CD4-positive, alpha-beta T cell (primary cell): Measurements from ENCODE around the gene YEATS2. TPM values are rescaled to one million over a fixed set of nuclear protein-coding genes. Genes with fewer than 3 reads are reported as not detected.

Source experiments
- ATAC-seq: fragments of 200-7000 bp; cut with Tn5 transposase; one replicate; pipeline ENCODE4 v1.10.0; 2022; ENCODE audit warnings: mild to moderate bottlenecking; ENCODE audit not compliant: poor library complexity
- CTCF ChIA-PET: fragments of 350-600 bp; sonication (Branson Sonifier 250); formaldehyde crosslinking; loops from one replicate; lab custom pipeline; 2021; ENCODE audit warnings: antibody characterized with exemption, inconsistent platforms; lab: Charles Lee
- POLR2A ChIA-PET: fragments of 350-600 bp; sonication (Branson Sonifier 250); formaldehyde crosslinking; loops from one replicate; lab custom pipeline; 2021; ENCODE audit warnings: antibody characterized with exemption, inconsistent platforms; lab: Charles Lee
- DNase-seq, 14 experiments: peaks; one replicate each; pipeline ENCODE4 v3.0.0-alpha.2; 2013 to 2020; ENCODE audit warnings: mixed read lengths in 2 of 14
- H3K27ac ChIP-seq, 2 donors: one replicate each; pipeline versions ENCODE4 v1.5.1 to v1.7.0; 2013; ENCODE audit warnings: low read length in 2 of 2, low read depth in 1 of 2, mild to moderate bottlenecking in 1 of 2
- H3K27me3 ChIP-seq, 2 experiments: 1 replicate in 1 of 2; 2 replicates in 1 of 2; pipeline versions ENCODE4 v1.6.1 to v1.7.0; 2013; ENCODE audit warnings: low read length in 2 of 2, control low read depth in 1 of 2, mild to moderate bottlenecking in 1 of 2, moderate library complexity in 1 of 2; ENCODE audit not compliant: insufficient read depth in 2 of 2, control insufficient read depth in 1 of 2
- H3K36me3 ChIP-seq: one replicate; pipeline ENCODE4 v1.6.1; 2013; ENCODE audit warnings: low read length, control low read depth; ENCODE audit not compliant: insufficient read depth
- H3K4me1 ChIP-seq: one replicate; pipeline ENCODE4 v1.6.1; 2013; ENCODE audit warnings: low read length, control low read depth; ENCODE audit not compliant: insufficient read depth
- H3K4me3 ChIP-seq: one replicate; pipeline ENCODE4 v1.5.1; 2013; ENCODE audit warnings: mild to moderate bottlenecking, low read length, moderate library complexity
- H3K9me3 ChIP-seq, 2 experiments: 1 replicate in 1 of 2; 2 replicates in 1 of 2; pipeline versions ENCODE4 v1.6.1 to v1.7.0; 2013; ENCODE audit warnings: low read length in 2 of 2, mild to moderate bottlenecking in 2 of 2, control low read depth in 1 of 2, moderate library complexity in 1 of 2; ENCODE audit not compliant: control insufficient read depth in 1 of 2, insufficient read depth in 1 of 2
- H3K27ac Mint-ChIP-seq: one replicate; pipeline ENCODE4 v1.8.0; 2020; ENCODE audit warnings: mixed read lengths
- H3K27me3 Mint-ChIP-seq: one replicate; pipeline ENCODE4 v1.8.0; 2021; ENCODE audit warnings: mixed read lengths
- H3K36me3 Mint-ChIP-seq: one replicate; pipeline ENCODE4 v1.8.0; 2021; ENCODE audit warnings: low read depth, mixed read lengths
- H3K4me1 Mint-ChIP-seq: one replicate; pipeline ENCODE4 v1.8.0; 2021; ENCODE audit warnings: low read depth, mixed read lengths
- H3K4me3 Mint-ChIP-seq: one replicate; pipeline ENCODE4 v1.8.0; 2020; ENCODE audit warnings: mild to moderate bottlenecking, mixed read lengths
- H3K9me3 Mint-ChIP-seq: one replicate; pipeline ENCODE4 v1.8.0; 2020; ENCODE audit warnings: mixed read lengths
- CTCF ChIP-seq: fragments of 200-600 bp; IDR thresholded peaks from one replicate; pipeline ENCODE4 v1.8.0; 2022; ENCODE audit warnings: antibody characterized with exemption, mild to moderate bottlenecking
- intact Hi-C, 2 experiments: fragments of 100-400 bp; cut with DNase I in 1 of 2; cut with micrococcal nuclease in 1 of 2; formaldehyde crosslinking; loops; one replicate each; pipeline versions ENCODE4 v1.15.1 to v1.9.0; 2023 to 2025; cut with DNase I, micrococcal nuclease
- total RNA-seq, 174 experiments: library from RNA in 2 of 174; stranded (reverse) in 2 of 174; gene quantifications; one replicate each; pipeline ENCODE4 v1.2.3 and lab custom pipeline; 2021 to 2026

The YEATS2 gene
- total RNA-seq, 2 experiments from 2014 or later, result 14.6 to 15.9 TPM

- DNase-seq (peak in 2 of 14 experiments; percentile 25 to 67), ATAC-seq (peak; percentile 77)
- intact Hi-C loops, result no loop called here
- H3K4me1 Mint-ChIP-seq, result peaks cover 19% of the 10 kb centered on the region
- no peaks in the 10 kb centered on the region for H3K9me3 Mint-ChIP-seq
- H3K4me3 ChIP-seq, result peak overlapping the region; percentile 17
- peak overlapping the region; percentile 90 for H3K27ac Mint-ChIP-seq
- peak overlapping the region in 1 of 2 donors; percentile 72 for H3K27ac ChIP-seq
- peaks cover 12% of the 10 kb centered on the region for H3K4me1 ChIP-seq
- H3K27me3 ChIP-seq, result no peaks in the 10 kb centered on the region
- no peaks in the 10 kb centered on the region for H3K9me3 ChIP-seq
- POLR2A ChIA-PET, result interaction anchor here (0.8 to 2.3 kb wide), 7 partner anchors 9 to 385 kb away, joined by 3 to 12 read pairs (median 5); partner anchors contain the start of genes KLHL24 and PARL
- TF ChIP-seq CTCF, result no peak
- H3K27me3 Mint-ChIP-seq, result no peaks in the 10 kb centered on the region
- H3K4me3 Mint-ChIP-seq, result peak overlapping the region; percentile 75
- peaks cover 13% of the 10 kb centered on the region for H3K36me3 ChIP-seq
- peaks cover 34% of the 10 kb centered on the region for H3K36me3 Mint-ChIP-seq
- CTCF ChIA-PET, result interaction anchor here (1.4 kb wide), 1 partner anchor 69 kb away, joined by 3 read pairs; no protein-coding TSS in a partner anchor
Measured at GRCh38 chr3:183815563-183815940, 118.0 kb downstream of the YEATS2 start.

DNA sequence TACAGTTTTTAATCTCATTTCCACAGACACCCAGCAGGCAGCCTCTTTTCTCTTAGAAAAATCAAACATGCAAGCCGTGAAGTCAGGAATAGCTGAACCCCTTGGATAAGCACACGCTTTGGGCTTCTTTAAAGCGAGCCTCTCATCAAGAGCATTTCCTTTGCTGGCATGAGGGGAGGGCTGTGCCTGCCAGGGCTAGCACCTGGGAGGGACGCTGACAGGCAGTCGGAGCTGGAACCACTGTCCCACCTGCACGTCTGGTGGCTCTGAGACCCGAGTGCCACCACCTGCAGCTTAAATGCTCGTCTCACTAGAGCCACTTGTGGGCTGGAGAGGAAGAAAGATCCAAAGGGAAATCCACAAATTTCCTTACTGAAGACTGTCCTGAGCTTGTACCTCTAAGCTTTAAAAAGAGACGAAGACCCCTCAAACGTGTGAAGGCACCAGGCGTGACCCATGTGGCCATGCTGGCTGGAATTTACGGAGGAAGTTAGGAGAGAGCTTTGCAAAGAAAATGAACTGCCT is 118.4 kb downstream of the YEATS2 start:
- no peaks in the 10 kb centered on the region for H3K27me3 Mint-ChIP-seq
- POLR2A ChIA-PET, result interaction anchor here (0.8 to 2.3 kb wide), 7 partner anchors 9 to 385 kb away, joined by 3 to 12 read pairs (median 5); partner anchors contain the start of genes KLHL24 and PARL
- peak; percentile 27 for ATAC-seq
- CTCF ChIA-PET, result interaction anchor here (1.4 kb wide), 1 partner anchor 69 kb away, joined by 3 read pairs; no protein-coding TSS in a partner anchor
- peak overlapping the region; percentile 75 for H3K4me3 Mint-ChIP-seq
- H3K27ac Mint-ChIP-seq, result peak overlapping the region; percentile 90
- H3K9me3 Mint-ChIP-seq, result no peaks in the 10 kb centered on the region
- peaks cover 29% of the 10 kb centered on the region for H3K36me3 Mint-ChIP-seq
- intact Hi-C loops, result no loop called here
- no peaks in the 10 kb centered on the region for H3K27me3 ChIP-seq
- DNase-seq, result peak in 1 of 14 experiments; percentile 1
- no peaks in the 10 kb centered on the region for H3K9me3 ChIP-seq
- H3K36me3 ChIP-seq, result peaks cover 8% of the 10 kb centered on the region
- H3K4me3 ChIP-seq, result peak overlapping the region; percentile 17
- H3K4me1 ChIP-seq, result peaks cover 12% of the 10 kb centered on the region
- no peak for TF ChIP-seq CTCF
- peak overlapping the region in 1 of 2 donors; percentile 72 for H3K27ac ChIP-seq
- peaks cover 19% of the 10 kb centered on the region for H3K4me1 Mint-ChIP-seq

- H3K36me3 ChIP-seq, result peaks cover 4% of the 10 kb centered on the region
- Mint-ChIP-seq H3K4me1 (peaks cover 19% of the 10 kb centered on the region), H3K27ac (peak overlapping the region; percentile 90), H3K36me3 (peaks cover 22% of the 10 kb centered on the region), H3K9me3 (no peaks in the 10 kb centered on the region), H3K27me3 (no peaks in the 10 kb centered on the region), H3K4me3 (no peak overlapping the region)
- H3K4me3 ChIP-seq, result no peak overlapping the region
- ATAC-seq, result no peak
- H3K27me3 ChIP-seq, result no peaks in the 10 kb centered on the region
- H3K9me3 ChIP-seq, result no peaks in the 10 kb centered on the region
- no peak overlapping the region for H3K27ac ChIP-seq
- ChIA-PET CTCF (no interaction called here), POLR2A (interaction anchor here (1.3 to 2.2 kb wide), 4 partner anchors 8 to 68 kb away, joined by 3 to 9 read pairs (median 4); partner anchors contain the start of genes MAP6D1 and PARL)
- H3K4me1 ChIP-seq, result peaks cover 12% of the 10 kb centered on the region
- no peak for DNase-seq
- no peak for TF ChIP-seq CTCF
- intact Hi-C loops, result no loop called here
Measured at GRCh38 chr3:183816681-183817510, 119.3 kb downstream of the YEATS2 start.
